HL-60 (cell line): ENCODE results near the gene PRDM15.

Experiments
- CTCF ChIP-seq: IDR thresholded peaks from one replicate; pipeline ENCODE4 v1.5.1; 2011; ENCODE audit warnings: low read length, control low read depth, inconsistent platforms; ENCODE audit not compliant: insufficient read depth
- GABPA ChIP-seq: IDR thresholded peaks from 2 replicates; pipeline ENCODE4 v1.6.1; 2012; ENCODE audit warnings: low read depth

DNA sequence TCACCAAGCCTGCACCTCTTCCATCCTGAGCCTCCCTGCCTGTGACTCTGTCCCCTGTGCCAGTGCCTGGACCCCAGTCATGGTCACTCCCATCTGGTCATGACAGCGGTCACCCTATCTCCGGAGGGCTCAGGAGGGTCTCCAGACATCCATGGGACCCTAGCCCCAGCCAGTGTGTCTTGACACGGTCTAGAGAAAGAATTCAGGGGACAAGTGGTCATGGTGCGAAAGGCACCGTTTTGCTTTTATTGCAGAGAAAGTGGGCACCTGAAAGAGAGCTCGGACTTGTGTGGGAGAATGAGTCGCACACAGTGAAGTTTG, 107.6 kb downstream of the PRDM15 start:
- no peak for TF ChIP-seq CTCF
- no peak for TF ChIP-seq GABPA
